SIG-M5 treated with dmso at 0.1 percent for 504 hours (cell line): ENCODE results near the gene KCNJ15.

Experiments
- DNase-seq: peaks from one replicate; lab custom pipeline; 2025; ENCODE audit not compliant: unreplicated experiment; lab: John Stamatoyannopoulos, UW

KCNJ15 gene

DNA sequence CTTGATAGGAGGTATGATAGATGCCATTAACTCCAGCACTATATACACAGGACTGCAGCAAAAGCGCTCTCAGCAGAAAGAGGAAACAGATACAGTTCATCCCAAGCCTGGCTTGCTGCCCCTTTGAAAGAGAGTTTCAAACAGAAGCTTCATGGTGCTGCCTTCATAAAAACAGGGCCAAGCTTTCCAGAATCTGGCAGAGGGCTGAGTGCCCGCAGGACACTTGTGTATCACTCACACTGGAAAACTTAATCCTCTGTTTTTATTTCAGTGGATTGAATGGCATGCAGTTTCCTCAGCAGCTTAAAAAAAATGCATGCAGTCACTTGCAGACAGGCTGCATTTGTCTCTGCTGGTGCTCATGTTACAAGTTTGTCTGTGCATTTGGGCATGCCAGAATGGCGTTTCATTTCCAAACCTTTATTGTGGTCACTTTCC lies 40.4 kb downstream of the KCNJ15 start:
- DNase-seq, result no peak

DNA sequence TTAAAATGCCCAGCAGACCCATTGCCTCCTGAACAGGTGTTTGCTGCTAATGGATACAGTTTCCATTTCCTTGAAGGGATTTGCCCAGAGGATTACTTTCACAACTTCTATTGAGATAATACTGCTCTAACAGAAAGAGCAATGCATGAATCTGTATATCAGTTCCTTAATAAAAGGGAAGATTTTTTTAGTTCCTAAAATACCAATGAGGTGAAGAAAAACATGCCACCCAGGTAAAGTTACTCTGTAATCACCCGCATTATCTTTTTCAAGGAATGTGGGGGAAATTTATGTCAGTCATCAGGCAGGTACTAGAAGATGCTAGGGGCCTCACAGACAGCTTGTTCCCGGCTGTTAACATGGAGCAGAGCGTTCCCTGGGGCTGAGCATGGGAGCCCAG lies 41.1 kb downstream of the KCNJ15 start:
- no peak for DNase-seq

DNA sequence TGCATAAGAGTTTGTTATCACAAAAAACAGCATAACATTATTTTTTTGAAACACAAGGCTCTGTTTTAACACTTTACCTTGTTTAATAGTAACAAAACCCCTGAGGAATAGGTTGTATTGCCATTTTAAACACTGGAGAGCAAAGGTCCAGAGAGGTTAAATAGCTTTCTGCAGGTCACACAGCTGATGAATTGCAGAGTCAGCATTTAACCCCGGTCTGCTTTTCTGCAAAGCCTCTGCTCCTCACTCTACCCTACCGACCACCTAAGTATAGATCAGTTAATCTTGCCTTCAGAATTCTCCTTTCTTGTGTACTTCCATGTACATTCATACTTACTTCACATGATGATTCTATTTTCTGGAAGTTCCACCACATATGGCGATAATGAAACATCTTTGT lies 42.0 kb downstream of the KCNJ15 start:
- DNase-seq, result no peak

DNA sequence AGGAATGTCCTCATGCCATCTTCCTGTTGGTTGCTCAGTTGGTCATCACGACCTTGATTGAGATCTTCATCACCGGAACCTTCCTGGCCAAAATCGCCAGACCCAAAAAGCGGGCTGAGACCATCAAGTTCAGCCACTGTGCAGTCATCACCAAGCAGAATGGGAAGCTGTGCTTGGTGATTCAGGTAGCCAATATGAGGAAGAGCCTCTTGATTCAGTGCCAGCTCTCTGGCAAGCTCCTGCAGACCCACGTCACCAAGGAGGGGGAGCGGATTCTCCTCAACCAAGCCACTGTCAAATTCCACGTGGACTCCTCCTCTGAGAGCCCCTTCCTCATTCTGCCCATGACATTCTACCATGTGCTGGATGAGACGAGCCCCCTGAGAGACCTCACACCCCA lies 42.9 kb downstream of the KCNJ15 start:
- no peak for DNase-seq

DNA sequence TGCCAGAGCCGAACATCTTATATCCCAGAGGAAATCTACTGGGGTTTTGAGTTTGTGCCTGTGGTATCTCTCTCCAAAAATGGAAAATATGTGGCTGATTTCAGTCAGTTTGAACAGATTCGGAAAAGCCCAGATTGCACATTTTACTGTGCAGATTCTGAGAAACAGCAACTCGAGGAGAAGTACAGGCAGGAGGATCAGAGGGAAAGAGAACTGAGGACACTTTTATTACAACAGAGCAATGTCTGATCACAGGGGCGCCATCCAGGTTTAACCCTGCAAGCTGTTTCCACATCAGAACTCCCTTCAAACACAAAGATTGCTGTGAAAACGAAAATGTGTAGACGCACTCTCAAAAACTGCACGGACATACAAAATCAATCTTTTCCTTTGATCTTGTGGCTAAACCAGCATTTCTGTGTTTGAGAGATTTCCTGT lies 43.4 kb downstream of the KCNJ15 start:
- no peak for DNase-seq

DNA sequence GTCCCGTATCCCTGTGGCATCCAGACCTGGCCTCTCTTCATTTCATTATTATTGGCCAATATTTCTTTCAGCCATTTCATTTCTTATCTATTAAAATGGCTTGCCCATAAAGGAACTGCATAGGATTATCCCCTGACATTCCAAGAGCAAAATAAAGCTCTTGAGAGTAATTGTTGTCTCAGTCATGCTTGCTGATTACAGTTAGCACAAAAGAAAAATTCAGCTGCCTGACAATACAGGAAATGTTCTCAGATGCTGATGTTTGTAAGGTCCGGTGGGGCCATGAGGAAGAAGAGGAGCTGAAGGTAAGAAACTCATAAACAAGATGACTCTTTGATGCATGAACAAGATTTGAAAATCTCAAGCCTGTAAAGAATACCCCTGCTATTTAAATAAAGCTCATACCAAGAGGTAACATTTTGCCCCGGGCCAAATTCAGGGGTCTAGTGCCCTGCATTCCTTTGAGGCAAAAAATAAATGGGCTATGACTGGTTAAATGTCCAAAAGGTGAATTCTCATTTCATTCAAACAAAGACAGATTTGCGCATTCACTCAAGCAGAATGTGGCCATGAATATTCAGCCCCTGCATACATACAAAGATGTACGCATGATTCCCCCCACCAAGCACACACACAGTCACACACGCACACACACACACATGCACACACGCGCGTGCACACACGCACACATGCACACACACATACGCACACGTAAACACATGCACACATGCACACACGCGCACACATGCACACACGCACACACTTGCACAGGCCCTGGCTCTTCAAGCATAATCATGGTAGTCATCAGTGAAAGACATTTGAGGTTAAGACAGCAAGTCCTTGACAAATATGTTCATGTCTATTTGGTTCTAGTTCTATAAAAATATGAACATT lies 44.8 kb downstream of the KCNJ15 start:
- DNase-seq, result no peak

DNA sequence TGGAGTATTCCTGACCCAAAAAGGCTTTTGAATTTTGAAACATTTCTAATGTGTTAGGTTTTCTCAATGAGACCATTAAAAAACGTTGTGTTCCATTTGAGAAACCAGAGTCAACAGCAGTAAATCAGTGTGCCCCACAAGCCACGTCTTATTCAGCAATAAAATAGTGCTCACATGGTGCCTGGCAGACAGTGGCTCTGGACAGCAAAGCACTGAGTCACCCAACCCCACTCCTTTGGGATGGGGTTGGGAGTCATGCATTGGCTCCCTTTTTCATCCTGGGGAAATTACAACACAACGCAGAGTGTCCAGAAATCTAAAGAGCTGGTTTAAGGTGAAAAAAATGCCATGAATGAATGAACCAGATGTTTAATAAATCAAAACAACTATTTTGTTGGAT lies 46.5 kb downstream of the KCNJ15 start:
- no peak for DNase-seq

DNA sequence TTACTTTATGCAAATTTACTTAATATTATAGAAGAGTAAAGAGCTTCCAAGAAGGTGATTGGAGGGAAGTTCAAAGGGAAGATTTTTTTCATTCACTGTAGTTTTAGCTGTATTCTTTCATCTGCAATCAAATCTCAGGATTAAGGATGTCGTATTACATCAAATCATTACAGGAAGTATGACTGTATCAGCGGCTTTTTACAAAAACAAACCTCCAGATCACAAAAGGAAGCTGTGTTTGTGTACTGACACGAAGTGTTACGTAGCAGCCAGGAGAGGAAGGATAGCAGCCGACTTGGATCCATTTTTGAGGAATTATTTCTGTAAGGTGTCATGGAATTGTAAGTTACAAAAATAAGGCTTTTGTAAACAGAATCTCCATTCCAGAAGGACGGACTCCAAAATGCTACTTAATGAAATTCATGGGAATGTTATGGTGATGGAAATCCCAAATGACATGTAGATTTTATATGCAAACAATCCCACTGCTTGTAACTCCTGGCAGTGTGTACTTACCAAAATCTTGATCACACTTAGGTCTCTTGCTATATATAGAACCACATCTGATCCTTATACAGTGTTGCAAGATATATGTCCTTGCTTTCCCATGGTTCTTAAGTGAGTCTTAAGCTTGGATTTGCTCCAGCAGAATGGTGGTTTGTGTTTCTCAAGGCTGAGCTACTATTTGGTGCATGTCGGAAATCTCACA lies 49.8 kb downstream of the KCNJ15 start:
- no peak for DNase-seq

DNA sequence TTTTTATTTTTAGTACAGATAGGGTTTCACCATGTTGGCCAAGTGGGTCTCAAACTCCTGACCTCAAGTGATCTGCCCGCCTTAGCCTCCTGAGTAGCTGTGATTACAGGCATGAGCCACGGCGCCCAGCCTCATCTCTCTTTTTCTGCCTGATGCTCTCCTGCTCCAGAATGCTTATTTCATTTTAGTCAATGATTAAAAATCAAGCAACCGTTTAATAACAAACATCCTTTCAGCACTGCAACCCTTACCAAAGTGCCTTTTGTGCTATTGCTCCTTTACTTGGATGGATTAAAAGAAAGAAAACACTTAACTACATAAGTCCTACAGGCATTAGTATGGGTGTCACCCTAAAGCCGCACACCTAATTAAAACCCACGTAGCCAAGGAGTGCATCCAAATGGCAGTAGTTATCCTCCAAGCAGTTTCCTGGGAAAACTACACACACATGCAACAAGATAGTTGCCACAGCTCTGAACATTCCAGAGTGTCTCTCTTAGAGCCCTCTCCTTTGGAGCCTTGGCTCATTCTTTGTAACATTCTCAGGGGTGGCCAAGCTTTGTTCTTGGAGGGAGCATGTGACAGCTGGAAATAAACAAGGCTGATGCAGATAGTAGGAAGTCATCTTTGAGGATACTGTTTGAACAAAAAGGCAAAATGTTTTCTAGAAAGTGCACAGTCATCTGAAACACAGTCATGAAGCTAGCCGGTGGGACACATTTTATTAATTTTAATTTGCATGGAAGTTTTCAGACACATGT lies 51.2 kb downstream of the KCNJ15 start:
- DNase-seq, result no peak

DNA sequence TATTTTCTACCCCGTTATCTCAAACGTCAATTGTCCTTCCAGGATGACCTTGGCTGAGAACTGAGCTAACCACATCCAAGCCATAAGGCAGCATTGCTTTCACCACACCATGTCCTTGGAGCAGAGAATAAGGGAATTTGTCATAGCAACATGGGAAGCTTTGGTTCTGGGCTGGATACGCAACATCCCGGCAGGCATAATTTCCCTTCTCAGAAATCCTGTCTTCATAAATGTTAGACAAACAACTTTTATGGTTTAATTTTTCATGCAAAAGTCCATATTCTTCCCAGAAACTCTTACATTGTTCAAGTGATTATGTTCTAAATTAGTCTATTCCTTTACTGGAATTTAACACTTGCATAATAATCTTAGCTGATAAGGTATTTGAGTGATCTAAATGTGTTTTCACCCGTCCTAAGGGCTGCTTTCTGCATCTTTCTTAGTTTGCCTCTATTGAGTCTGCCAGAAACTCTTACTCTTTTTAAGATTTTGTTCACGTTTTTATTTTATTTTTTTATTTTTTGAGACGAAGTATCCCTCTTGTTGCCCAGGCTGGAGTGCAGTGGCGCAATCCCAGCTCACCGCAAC lies 51.8 kb downstream of the KCNJ15 start:
- DNase-seq, result no peak

DNA sequence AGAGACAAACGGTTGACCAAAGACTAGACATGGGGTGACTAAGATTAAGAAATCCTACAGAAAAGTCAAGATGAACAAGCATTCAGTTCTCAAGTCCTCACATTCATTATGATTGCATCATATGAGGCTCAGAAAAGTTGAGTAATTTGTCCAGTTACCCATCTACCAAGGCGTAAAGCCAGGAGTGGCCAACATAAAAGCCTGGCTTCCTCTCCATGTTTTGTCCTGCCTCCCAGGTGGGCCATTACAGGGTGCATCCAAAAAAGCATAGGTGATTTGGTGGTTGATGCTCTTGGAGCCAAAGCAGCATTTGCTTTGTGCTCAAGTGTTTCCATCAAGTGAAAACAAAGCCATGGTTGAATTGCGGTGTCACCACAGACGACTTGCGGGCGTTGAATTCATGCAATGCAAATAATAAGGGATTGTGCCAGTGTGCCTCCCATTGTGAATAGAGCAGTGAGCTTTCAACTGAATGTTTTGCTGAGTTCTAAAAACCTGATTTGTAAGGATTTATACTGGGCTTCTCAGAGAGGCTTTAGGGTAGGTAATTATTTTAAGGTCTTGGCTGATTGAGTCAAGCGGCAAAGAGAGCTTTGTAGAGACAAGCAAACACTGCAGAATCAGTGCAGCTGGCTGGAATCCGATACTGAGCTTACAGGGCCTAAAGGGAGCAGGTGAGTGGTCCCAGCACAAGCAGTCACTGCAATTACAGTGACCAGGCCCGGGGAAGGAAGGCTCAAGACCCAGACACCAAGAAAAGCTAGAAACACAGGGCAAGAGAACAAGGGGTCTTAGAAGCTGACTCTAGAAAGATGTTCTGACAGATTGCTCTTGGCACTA lies 54.1 kb downstream of the KCNJ15 start:
- DNase-seq, result peak; percentile 70

DNA sequence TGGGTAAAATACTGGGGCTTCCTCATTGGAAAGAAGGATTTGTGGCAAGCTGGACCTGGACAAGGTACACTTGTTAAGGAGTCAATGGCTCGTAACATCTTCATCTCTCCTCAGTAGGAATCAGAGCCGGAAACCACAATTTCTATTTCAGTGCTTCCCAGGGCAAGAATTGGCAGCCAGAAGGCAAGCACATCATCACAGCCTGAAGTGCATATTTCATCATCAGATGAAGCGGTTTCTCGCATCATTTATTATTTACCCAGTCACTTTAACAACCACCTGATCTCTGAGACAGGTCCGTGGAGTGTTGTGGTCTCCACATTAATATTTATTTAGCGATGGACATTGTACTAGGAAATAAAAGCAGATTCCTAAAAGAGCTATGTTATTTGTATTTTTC lies 55.0 kb downstream of the KCNJ15 start:
- peak; percentile 11 for DNase-seq

DNA sequence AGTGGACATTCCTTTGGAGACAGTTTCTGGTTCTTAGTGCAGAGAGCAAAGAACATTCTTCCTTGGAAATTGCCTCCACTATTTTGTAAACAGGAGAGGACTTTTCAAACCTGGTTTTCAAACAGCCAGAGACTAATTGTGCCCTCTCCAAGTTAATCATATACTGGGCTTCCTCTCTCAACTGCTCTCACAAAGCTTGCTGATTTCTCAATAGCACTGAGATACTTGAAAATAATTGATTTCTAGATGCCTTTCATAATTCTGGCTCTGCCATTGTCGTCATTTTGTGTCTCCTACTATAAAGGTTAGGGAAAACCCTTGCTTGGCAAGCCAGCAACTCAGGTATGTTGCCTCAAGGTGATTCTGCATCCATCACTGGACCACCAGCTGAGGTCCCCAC lies 56.0 kb downstream of the KCNJ15 start:
- DNase-seq, result no peak

DNA sequence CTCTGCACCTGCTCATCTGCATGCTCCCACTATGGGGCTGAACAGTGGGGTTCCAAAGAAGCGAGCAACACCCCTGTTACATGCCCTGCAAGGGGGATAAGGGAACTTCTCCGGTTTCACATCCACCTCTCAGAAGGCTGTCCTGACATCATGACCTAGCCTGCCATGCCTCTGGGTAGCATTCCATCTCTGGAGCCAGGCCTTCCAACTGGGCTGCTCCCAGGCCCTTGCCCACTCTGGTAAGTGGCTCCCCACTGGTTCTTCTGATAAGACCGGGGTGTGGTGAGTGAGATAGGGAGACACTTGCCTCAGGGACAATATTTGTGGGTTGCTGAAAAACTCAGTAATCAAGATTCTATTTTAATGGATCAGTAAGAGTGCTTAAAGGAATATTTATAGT lies 57.8 kb downstream of the KCNJ15 start:
- DNase-seq, result no peak

DNA sequence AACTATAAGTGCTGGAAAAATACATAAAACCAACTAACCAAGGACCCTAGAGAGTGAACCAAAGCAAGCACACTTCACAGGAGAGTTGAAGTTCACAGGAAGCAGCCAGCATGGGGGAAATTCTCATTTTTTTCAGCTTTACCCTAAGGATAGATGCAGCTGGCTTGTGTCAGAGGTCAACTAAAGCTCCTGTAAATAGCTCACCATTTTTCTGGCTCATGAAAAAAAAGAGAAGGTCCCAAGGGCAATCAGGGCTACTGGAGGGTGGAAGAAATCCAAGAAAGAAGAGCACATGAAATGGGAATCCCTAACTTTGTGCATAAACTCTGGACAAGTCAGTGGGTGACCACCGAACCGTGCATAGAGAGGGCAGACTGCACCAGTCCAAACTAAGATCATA lies 58.3 kb downstream of the KCNJ15 start:
- DNase-seq, result no peak

DNA sequence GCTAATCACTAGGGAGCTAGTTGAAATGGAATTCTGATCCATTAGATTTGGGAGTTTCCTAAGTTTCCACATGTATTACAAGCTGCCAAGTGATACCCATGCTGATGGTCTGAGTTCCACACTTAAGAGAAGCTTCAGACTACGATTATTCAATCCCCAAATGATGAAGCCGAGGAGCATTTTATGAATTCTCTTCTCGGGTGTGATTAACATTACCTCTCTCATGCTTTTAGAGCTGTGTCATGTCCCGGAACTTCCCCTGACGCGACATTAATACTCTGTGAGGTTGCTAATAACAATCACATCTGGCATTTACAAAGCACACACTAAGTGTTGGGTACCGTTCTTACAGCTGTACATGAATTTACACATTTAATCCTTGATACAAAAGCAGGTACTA lies 63.0 kb downstream of the KCNJ15 start:
- no peak for DNase-seq

DNA sequence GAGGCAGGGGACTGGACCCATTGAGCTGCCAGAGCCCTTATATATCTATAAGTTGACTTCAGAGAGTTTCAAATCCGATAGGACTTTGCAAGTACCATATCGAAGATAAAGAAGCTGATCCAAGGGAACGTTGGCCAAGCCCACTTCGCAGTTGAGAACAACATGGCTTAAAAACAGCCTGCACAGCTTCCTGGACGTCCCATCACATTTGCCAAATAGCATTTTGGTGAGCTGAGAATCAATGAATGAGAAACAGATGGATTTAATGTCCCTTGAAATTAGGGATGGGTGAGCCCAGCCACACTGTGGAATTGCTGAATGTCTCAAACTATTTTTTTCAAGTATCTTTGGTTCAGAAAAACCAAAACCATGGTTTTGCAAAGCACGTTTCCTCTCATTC lies 64.8 kb downstream of the KCNJ15 start:
- no peak for DNase-seq

DNA sequence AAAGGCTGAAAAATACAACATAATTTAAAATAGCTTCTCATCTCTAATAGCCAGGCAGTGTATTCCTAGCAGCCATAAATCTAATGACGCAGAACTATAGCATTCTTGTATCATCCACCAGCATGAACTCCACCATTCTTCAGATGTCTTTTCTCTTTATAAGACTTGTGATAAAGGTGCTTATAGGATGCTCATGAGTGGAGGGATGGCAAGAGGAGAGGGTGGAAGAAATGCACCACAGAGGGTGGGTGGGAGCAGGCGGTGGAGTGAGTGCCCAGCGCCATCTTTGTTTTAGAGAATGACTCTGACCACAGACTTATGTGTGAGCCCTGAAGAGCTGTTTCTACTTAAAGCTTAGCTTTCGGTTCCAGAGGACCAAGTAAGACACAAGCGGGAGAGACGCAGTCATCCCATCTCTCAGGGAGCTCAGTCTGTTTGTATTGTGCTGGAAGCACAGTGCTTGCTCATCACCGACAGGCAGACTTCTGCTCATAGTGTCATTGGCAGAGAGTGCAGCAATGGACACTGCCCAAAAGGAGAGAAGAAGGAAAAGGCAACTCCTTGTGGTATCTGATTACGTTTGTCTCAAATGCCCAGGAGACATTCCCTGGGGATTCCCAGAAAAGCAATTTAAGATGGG lies 65.6 kb downstream of the KCNJ15 start:
- DNase-seq, result no peak

DNA sequence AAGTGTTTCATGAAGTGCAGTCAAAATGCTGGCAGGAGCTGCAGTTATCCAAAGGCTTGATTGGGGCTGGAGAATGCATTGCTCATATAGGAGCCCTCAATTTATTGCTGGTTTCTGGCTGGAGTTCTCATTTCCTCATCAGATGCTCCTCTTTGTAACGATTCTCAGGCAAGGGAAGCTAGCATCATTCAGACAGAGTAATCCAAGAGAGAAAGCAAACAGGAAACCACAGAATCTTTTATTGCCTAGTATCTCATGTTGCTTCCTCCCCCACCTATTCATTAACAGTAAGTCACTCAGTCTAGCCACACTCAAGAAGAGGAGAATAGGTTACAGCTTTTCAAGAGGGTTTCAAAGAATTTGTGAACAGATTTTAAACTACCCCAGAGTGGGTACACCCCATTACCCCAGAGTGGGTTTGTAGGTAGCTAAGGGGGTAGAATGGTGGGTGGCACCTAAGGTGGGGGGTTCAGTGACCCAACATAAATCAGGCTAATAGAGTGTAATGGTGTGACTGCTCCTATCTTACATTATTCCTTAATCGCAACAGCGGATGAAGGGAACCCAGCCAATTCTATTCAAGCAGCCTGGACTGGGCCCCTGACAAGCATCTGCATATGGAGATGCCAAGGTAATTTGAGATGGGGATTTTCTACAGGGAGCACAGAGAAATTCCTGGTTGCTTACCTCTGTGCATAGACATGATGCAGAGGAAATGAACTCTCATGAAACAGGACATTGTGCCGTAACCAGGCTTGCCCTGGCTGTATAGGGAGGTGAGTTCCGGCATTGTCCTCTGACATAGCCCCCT lies 67.1 kb downstream of the KCNJ15 start:
- DNase-seq, result peak; percentile 77
